Gastroesophageal sphincter (tissue), 4 donors: ENCODE data around the gene COPZ1. TPM values are rescaled to one million over a fixed set of nuclear protein-coding genes. Genes with fewer than 3 reads are reported as not detected.
A peak's percentile ranks its signal among the peaks of the same experiment; 100 is the strongest.

ENCODE experiments used
- ATAC-seq: fragments of 150-250 bp; one replicate; pipeline ENCODE4 v1.9.1; 2016; ENCODE audit warnings: mild to moderate bottlenecking, moderate library complexity
- H3K27ac ChIP-seq, 4 donors: fragments of 200-600 bp; sonication (generic) in 3 of 4; 1 replicate in 3 of 4; 2 replicates in 1 of 4; pipeline ENCODE4 v1.5.1; 2016 to 2019
- H3K27me3 ChIP-seq: fragments of 200-600 bp; sonication (generic); one replicate; pipeline ENCODE4 v1.5.1; 2019
- H3K36me3 ChIP-seq, 2 donors: fragments of 200-600 bp; sonication (generic); one replicate each; pipeline ENCODE4 v1.5.1; 2019; ENCODE audit warnings: control low read depth in 1 of 2
- H3K4me1 ChIP-seq, 3 donors: fragments of 200-600 bp; sonication (generic); 1 replicate in 2 of 3; 2 replicates in 1 of 3; pipeline ENCODE4 v1.5.1; 2016 to 2019; ENCODE audit warnings: control low read depth in 2 of 3
- H3K4me3 ChIP-seq, 2 donors: fragments of 200-600 bp; sonication (generic); one replicate each; pipeline ENCODE4 v1.5.1; 2019; ENCODE audit warnings: mild to moderate bottlenecking in 1 of 2, moderate library complexity in 1 of 2
- H3K9me3 ChIP-seq, 3 donors: fragments of 200-600 bp; sonication (generic); one replicate each; pipeline ENCODE4 v1.5.1; 2017 to 2019; ENCODE audit warnings: control low read depth in 2 of 3
- CTCF ChIP-seq, 4 experiments: fragments of 200-600 bp in 2 of 4; fragments of 450-650 bp in 2 of 4; sonication (generic) in 1 of 4; IDR thresholded peaks; one replicate each; pipeline ENCODE4 v1.5.1; 2017 to 2019; ENCODE audit warnings: antibody characterized with exemption in 4 of 4, mild to moderate bottlenecking in 2 of 4, moderate library complexity in 2 of 4
- EP300 ChIP-seq: sonication (generic); formaldehyde crosslinking; IDR thresholded peaks from one replicate; pipeline ENCODE4 v1.6.1; 2017; ENCODE audit warnings: antibody characterized with exemption, mild to moderate bottlenecking
- POLR2A ChIP-seq, 2 donors: fragments of 450-650 bp; IDR thresholded peaks; one replicate each; pipeline ENCODE4 v1.6.1; 2017; ENCODE audit warnings: antibody characterized with exemption in 2 of 2, mild to moderate bottlenecking in 2 of 2, moderate library complexity in 1 of 2
- POLR2AphosphoS5 ChIP-seq: sonication (generic); formaldehyde crosslinking; IDR thresholded peaks from one replicate; pipeline ENCODE4 v1.6.1; 2017; ENCODE audit warnings: antibody characterized with exemption
- WGBS, 2 donors: methylation state at CpG; one replicate each; pipeline ENCODE4 v1.1.5; 2018; ENCODE audit warnings: low coverage in 1 of 2; 5-methylcytosine and 5-hydroxymethylcytosine counted together
- total RNA-seq, 4 donors: library from RNA; depleted of rRNA; stranded (reverse); fragments of >200 nt; gene quantifications; one replicate each; pipeline ENCODE4 v1.1.0, GENCODE V29; 2016

Gene COPZ1
- total RNA-seq, 4 donors from 2014 or later: 47.0 to 138 (median 57.5) TPM

GRCh38 chr12:54373649-54374561, 49.0 kb downstream of the COPZ1 start:
- H3K27ac ChIP-seq: peak overlapping the region in 3 of 4 donors; percentile 62 to 84 (median 84)
- H3K4me1 ChIP-seq: peaks cover 0 to 83% (median 53%) of the 10 kb centered on the region in 3 donors

GRCh38 chr12:54374562-54375258, 49.8 kb downstream of the COPZ1 start:
- Histone ChIP-seq H3K4me3 (no peak overlapping the region), H3K27ac (peak overlapping the region in 3 of 4 donors; percentile 62 to 84 (median 84)), H3K36me3 (no peaks in the 10 kb centered on the region), H3K4me1 (peaks cover 0 to 82% (median 52%) of the 10 kb centered on the region in 3 donors), H3K9me3 (no peaks in the 10 kb centered on the region), H3K27me3 (no peaks in the 10 kb centered on the region)
- no peak for TF ChIP-seq EP300
- no peak for TF ChIP-seq POLR2A (IDR thresholded peaks at IDR 0.05)
- no peak for TF ChIP-seq POLR2AphosphoS5
- no peak for TF ChIP-seq CTCF (IDR thresholded peaks at IDR 0.05)
- 14 to 58% methylated on average over 1 to 2 of the region's 2 CpGs for WGBS, 2 donors
- no peak for ATAC-seq

More at GRCh38 chr12:54373649-54374561, 49.0 kb downstream of the COPZ1 start:
- 73 to 93% methylated on average over 6 to 10 of the region's 10 CpGs for WGBS, 2 donors
- H3K27me3 ChIP-seq: no peaks in the 10 kb centered on the region
- no peak for ATAC-seq
- no peak for TF ChIP-seq CTCF (IDR thresholded peaks at IDR 0.05)
- TF ChIP-seq POLR2A (IDR thresholded peaks at IDR 0.05): no peak
- no peak for TF ChIP-seq POLR2AphosphoS5
- no peaks in the 10 kb centered on the region for H3K36me3 ChIP-seq
- no peaks in the 10 kb centered on the region for H3K9me3 ChIP-seq
- H3K4me3 ChIP-seq: no peak overlapping the region

GRCh38 chr12:54375259-54375579, 50.3 kb downstream of the COPZ1 start:
- H3K27me3 ChIP-seq: no peaks in the 10 kb centered on the region
- ATAC-seq: no peak
- H3K36me3 ChIP-seq: no peaks in the 10 kb centered on the region
- no peaks in the 10 kb centered on the region for H3K9me3 ChIP-seq
- 57% methylated on average over 2 of the region's 2 CpGs; no CpG with 5 or more reads in 1 of the 2 donors for WGBS, 2 donors
- TF ChIP-seq POLR2A (IDR thresholded peaks at IDR 0.05) (no peak), POLR2AphosphoS5 (no peak), CTCF (IDR thresholded peaks at IDR 0.05) (no peak), EP300 (no peak)
- peaks cover 0 to 78% (median 51%) of the 10 kb centered on the region in 3 donors for H3K4me1 ChIP-seq
- H3K27ac ChIP-seq: peak overlapping the region in 3 of 4 donors; percentile 62 to 84 (median 84)
- no peak overlapping the region for H3K4me3 ChIP-seq

- H3K36me3 ChIP-seq: no peaks in the 10 kb centered on the region
- peaks cover 0 to 65% (median 40%) of the 10 kb centered on the region in 3 donors for H3K4me1 ChIP-seq
- peak overlapping the region in 3 of 4 donors; percentile 62 to 84 (median 84) for H3K27ac ChIP-seq
- TF ChIP-seq CTCF (IDR thresholded peaks at IDR 0.05): no peak
- no peak for TF ChIP-seq POLR2AphosphoS5
- no peak for TF ChIP-seq POLR2A (IDR thresholded peaks at IDR 0.05)
- TF ChIP-seq EP300: no peak
- no peaks in the 10 kb centered on the region for H3K27me3 ChIP-seq
- WGBS, 2 donors: 83% methylated on average over 1 of the region's 4 CpGs; no CpG with 5 or more reads in 1 of the 2 donors
- H3K9me3 ChIP-seq: no peaks in the 10 kb centered on the region
- peak; percentile 30 for ATAC-seq
- no peak overlapping the region for H3K4me3 ChIP-seq
These were observed 51.7 kb downstream of the COPZ1 start for GRCh38 chr12:54376596-54376995.
